OCI-LY3 (cell line): ENCODE results near the gene BEGAIN.

Source experiments
- H2AFZ ChIP-seq: fragments of 200-600, 300-600 bp; shearing (Covaris generic); 2 replicates; pipeline ENCODE4 v1.6.0; 2014; ENCODE audit warnings: antibody characterized with exemption, low read depth, low read length
- H3K27ac ChIP-seq: fragments of 200-600, 300-600 bp; sonication (generic); 2 replicates; pipeline ENCODE4 v1.5.1; 2014; ENCODE audit warnings: mild to moderate bottlenecking, low read length, moderate library complexity, mixed read lengths
- H3K27me3 ChIP-seq: fragments of 200-600, 300-600 bp; sonication (generic); 2 replicates; pipeline ENCODE4 v1.6.1; 2014; ENCODE audit warnings: low read depth, low read length, mixed read lengths
- H3K36me3 ChIP-seq: fragments of 200-600, 300-600 bp; sonication (generic); replicated peaks from 2 replicates; pipeline ENCODE3; 2014; ENCODE audit warnings: low read depth, low read length, mixed read lengths
- H3K4me1 ChIP-seq: fragments of 300-600, 200-600 bp; sonication (generic); 2 replicates; pipeline ENCODE4 v1.6.1; 2014; ENCODE audit warnings: low read length, mixed read lengths
- H3K4me2 ChIP-seq: fragments of 200-600, 300-600 bp; sonication (generic); 2 replicates; pipeline ENCODE4 v1.6.1; 2014; ENCODE audit warnings: low read length, mixed read lengths
- H3K4me3 ChIP-seq: fragments of 300-600, 200-600 bp; sonication (generic); 2 replicates; pipeline ENCODE4 v1.5.1; 2014; ENCODE audit warnings: antibody characterized with exemption, mild to moderate bottlenecking, low read length, moderate library complexity
- H3K79me2 ChIP-seq: fragments of 300-600, 200-600 bp; shearing (Covaris generic); 2 replicates; pipeline ENCODE4 v1.6.1; 2014; ENCODE audit warnings: mild to moderate bottlenecking, low read length, mixed read lengths
- H3K9ac ChIP-seq: fragments of 300-600, 200-600 bp; shearing (Covaris generic); 2 replicates; pipeline ENCODE4 v1.6.0; 2014; ENCODE audit warnings: mild to moderate bottlenecking, low read length, moderate library complexity
- H3K9me3 ChIP-seq: fragments of 200-600, 300-600 bp; shearing (Covaris generic); 2 replicates; pipeline ENCODE4 v1.6.1; 2014; ENCODE audit warnings: low read length, mixed read lengths; ENCODE audit not compliant: insufficient read depth
- H4K20me1 ChIP-seq: fragments of 200-600, 300-600 bp; sonication (generic); 2 replicates; pipeline ENCODE4 v1.6.1; 2016; ENCODE audit warnings: low read length, mixed read lengths; ENCODE audit not compliant: insufficient read depth
- EZH2phosphoT487 ChIP-seq: fragments of 200-600 bp; shearing (Covaris generic); IDR thresholded peaks from 2 replicates; pipeline ENCODE4 v1.6.1; 2018; ENCODE audit warnings: antibody characterized with exemption, mixed run types, low read depth
- TF ChIP-seq, protein P1 (sequence below): fragments of 200-600, 300-600 bp; sonication (generic); IDR thresholded peaks from 2 replicates; pipeline ENCODE4 v1.5.1; 2014; ENCODE audit warnings: antibody characterized with exemption, low read length, low read depth

The BEGAIN gene

GRCh38 chr14:100592461-100592891, 5.3 kb upstream of the BEGAIN start:
- Histone ChIP-seq H4K20me1 (no peaks in the 10 kb centered on the region), H3K79me2 (no peaks in the 10 kb centered on the region), H3K9ac (no peak overlapping the region), H2AFZ (no peak overlapping the region), H3K4me3 (no peak overlapping the region), H3K36me3 (no peaks in the 10 kb centered on the region), H3K9me3 (no peaks in the 10 kb centered on the region), H3K4me2 (no peak overlapping the region), H3K4me1 (no peaks in the 10 kb centered on the region), H3K27ac (no peak overlapping the region), H3K27me3 (peaks cover 13% of the 10 kb centered on the region)
- no peak for TF ChIP-seq EZH2phosphoT487
- TF ChIP-seq, protein P1, sequence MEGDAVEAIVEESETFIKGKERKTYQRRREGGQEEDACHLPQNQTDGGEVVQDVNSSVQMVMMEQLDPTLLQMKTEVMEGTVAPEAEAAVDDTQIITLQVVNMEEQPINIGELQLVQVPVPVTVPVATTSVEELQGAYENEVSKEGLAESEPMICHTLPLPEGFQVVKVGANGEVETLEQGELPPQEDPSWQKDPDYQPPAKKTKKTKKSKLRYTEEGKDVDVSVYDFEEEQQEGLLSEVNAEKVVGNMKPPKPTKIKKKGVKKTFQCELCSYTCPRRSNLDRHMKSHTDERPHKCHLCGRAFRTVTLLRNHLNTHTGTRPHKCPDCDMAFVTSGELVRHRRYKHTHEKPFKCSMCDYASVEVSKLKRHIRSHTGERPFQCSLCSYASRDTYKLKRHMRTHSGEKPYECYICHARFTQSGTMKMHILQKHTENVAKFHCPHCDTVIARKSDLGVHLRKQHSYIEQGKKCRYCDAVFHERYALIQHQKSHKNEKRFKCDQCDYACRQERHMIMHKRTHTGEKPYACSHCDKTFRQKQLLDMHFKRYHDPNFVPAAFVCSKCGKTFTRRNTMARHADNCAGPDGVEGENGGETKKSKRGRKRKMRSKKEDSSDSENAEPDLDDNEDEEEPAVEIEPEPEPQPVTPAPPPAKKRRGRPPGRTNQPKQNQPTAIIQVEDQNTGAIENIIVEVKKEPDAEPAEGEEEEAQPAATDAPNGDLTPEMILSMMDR: no peak

- no peaks in the 10 kb centered on the region for H3K79me2 ChIP-seq
- H3K9ac ChIP-seq: no peak overlapping the region
- H3K9me3 ChIP-seq: no peaks in the 10 kb centered on the region
- H4K20me1 ChIP-seq: no peaks in the 10 kb centered on the region
- no peak overlapping the region for H3K27ac ChIP-seq
- peaks cover 13% of the 10 kb centered on the region for H3K27me3 ChIP-seq
- no peak for TF ChIP-seq EZH2phosphoT487
- TF ChIP-seq, protein P1: no peak
- no peak overlapping the region for H3K4me2 ChIP-seq
- H2AFZ ChIP-seq: no peak overlapping the region
- H3K4me3 ChIP-seq: no peak overlapping the region
- no peaks in the 10 kb centered on the region for H3K4me1 ChIP-seq
- no peaks in the 10 kb centered on the region for H3K36me3 ChIP-seq
Measured at GRCh38 chr14:100591453-100592371, 4.5 kb upstream of the BEGAIN start.

DNA sequence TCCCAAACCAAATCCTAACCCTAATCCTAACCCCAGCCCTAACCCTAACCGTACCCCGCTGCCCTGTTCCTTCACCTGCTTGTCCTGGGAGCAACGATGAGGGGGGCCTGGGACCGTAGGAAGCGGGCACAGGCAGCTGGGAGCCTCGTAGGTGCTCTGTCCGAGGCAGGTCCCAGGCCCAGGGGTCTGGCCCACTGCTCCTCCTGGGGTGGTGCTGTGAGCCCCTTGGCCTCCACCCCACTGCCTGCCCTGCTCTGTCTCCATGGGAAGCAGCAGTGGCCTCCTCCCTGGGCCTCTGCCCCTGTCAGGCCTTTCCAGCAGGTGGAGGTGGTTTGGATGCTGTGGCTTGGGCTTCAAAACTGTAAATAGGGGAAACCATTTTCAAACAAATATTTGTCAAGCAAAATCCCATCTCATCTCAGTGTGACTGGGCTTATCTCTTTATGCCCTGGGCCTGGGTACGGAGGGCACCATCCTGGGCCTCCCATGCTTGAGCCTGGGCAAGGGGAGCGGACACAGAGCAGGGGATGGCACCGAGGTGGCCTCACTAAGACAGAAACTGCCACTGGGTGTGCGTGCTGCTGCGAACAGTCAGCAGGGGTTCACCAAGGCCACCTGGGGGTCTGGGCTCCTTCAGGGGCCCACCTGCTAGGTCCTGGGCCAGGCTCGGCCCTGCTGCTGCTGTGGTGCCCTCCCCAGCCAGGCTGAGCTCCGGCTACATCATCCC, 3.7 kb upstream of the BEGAIN start:
- H3K4me1 ChIP-seq: no peaks in the 10 kb centered on the region
- no peaks in the 10 kb centered on the region for H3K9me3 ChIP-seq
- no peak overlapping the region for H3K4me3 ChIP-seq
- no peak overlapping the region for H3K27ac ChIP-seq
- no peaks in the 10 kb centered on the region for H3K79me2 ChIP-seq
- no peak overlapping the region for H3K9ac ChIP-seq
- TF ChIP-seq EZH2phosphoT487: no peak
- TF ChIP-seq, protein P1: no peak
- H4K20me1 ChIP-seq: no peaks in the 10 kb centered on the region
- no peak overlapping the region for H2AFZ ChIP-seq
- no peaks in the 10 kb centered on the region for H3K36me3 ChIP-seq
- H3K27me3 ChIP-seq: peaks cover 13% of the 10 kb centered on the region
- no peak overlapping the region for H3K4me2 ChIP-seq

DNA sequence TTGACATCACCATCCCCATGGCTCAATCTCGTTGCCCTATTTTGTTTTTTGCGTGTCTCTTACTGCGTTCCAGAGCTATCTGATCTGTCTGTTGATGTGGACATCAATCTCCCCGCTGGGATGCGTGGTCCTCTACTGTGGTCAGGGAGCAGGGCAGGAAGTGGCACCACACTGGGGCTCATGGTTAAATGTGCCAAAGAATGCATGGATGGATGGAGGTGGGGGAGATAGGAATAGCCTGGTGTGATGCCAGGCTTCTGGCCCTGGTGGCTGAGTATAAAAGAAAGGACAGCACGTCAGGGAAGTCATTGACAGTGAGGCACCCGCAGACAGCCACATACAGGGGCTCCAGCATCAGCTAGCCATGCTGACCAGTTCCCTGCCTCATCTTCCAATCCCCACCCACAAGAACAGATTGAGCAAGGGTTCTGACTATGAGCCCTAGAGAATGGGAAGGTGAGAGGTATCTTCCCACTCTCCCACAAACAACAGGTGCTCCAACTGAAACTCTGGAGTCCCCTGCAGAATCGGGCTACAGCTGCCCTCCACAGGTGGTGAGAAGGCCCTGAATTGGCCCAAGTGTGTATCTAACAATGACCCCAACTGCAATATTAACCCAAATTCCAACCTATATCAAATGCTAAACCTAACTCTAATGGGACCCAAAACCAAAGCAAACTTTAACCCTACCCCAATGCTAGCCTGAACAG, 2.7 kb upstream of the BEGAIN start:
- Histone ChIP-seq H3K79me2 (no peaks in the 10 kb centered on the region), H3K27me3 (peaks cover 5% of the 10 kb centered on the region; the same call in 1 of the 2 replicates), H2AFZ (no peak overlapping the region), H3K36me3 (no peaks in the 10 kb centered on the region), H3K9me3 (no peaks in the 10 kb centered on the region), H3K27ac (no peak overlapping the region), H3K4me2 (no peak overlapping the region), H3K4me1 (no peaks in the 10 kb centered on the region), H4K20me1 (no peaks in the 10 kb centered on the region), H3K9ac (no peak overlapping the region), H3K4me3 (no peak overlapping the region)
- TF ChIP-seq, protein P1: no peak
- TF ChIP-seq EZH2phosphoT487: no peak
